Measurements from ENCODE around the gene PPCDC.

- TF ChIP-seq CTCF (IDR thresholded peaks at IDR 0.05 in 2 of 3, conservative IDR thresholded peaks at IDR 0.05 in 1 of 3; ENCODE audit: borderline replicate concordance in 1 of 3, insufficient read depth in 1 of 3, low read depth in 2 of 3, low read length in 2 of 3) (no peak), POLR2A (IDR thresholded peaks at IDR 0.05; ENCODE audit: borderline replicate concordance, extremely low read depth, insufficient read depth, insufficient read length) (no peak), JUND (IDR thresholded peaks at IDR 0.05) (no peak), POLR2AphosphoS5 (IDR thresholded peaks at IDR 0.05; ENCODE audit: low read depth, low read length) (no peak), REST (IDR thresholded peaks at IDR 0.05; ENCODE audit: low read depth) (no peak), MAX (IDR thresholded peaks at IDR 0.05) (no peak), RAD21 (IDR thresholded peaks at IDR 0.05; ENCODE audit: low read depth) (no peak), EZH2 (IDR thresholded peaks at IDR 0.05) (no peak), EZH2phosphoT487 (IDR thresholded peaks at IDR 0.05; ENCODE audit: borderline replicate concordance) (no peak), EGR1 (IDR thresholded peaks at IDR 0.05; ENCODE audit: low read depth) (no peak), CEBPB (IDR thresholded peaks at IDR 0.05; ENCODE audit: low read depth) (no peak), ZNF274 (IDR thresholded peaks at IDR 0.05; ENCODE audit: low read depth, low read length) (no peak)
Measured at GRCh38 chr15:75065467-75065850, 42.1 kb downstream of the PPCDC start.
